HCT116 (cell line): Measurements from ENCODE around the gene PSORS1C1.

Experiments
- EGR1 ChIP-seq: IDR thresholded peaks from 2 replicates; pipeline ENCODE4 v1.6.1; 2012; ENCODE audit warnings: low read depth
- EZH2 ChIP-seq: fragments of 200-600 bp; sonication (generic); IDR thresholded peaks from 2 replicates; pipeline ENCODE4 v1.6.1; 2017; ENCODE audit warnings: antibody characterized with exemption, mixed run types
- EZH2phosphoT487 ChIP-seq: fragments of 200-600 bp; IDR thresholded peaks from 2 replicates; pipeline ENCODE4 v1.6.1; 2018; ENCODE audit warnings: antibody characterized with exemption, borderline replicate concordance
- POLR2A ChIP-seq: IDR thresholded peaks from 2 replicates; pipeline ENCODE4 v1.7.0; 2011; ENCODE audit warnings: borderline replicate concordance; ENCODE audit not compliant: insufficient read depth, insufficient read length; ENCODE audit errors: extremely low read depth
- POLR2AphosphoS5 ChIP-seq: IDR thresholded peaks from 2 replicates; pipeline ENCODE4 v1.6.1; 2011; ENCODE audit warnings: mild to moderate bottlenecking, low read depth, low read length, moderate library complexity
- RAD21 ChIP-seq: IDR thresholded peaks from 2 replicates; pipeline ENCODE4 v1.6.1; 2012; ENCODE audit warnings: low read depth, mild to moderate bottlenecking
- REST ChIP-seq: IDR thresholded peaks from 2 replicates; pipeline ENCODE4 v1.6.1; 2012; ENCODE audit warnings: low read depth
- SIN3A ChIP-seq: IDR thresholded peaks from 2 replicates; pipeline ENCODE4 v1.6.1; 2012; ENCODE audit warnings: low read depth
- TCF7L2 ChIP-seq: IDR thresholded peaks from 2 replicates; pipeline ENCODE4 v1.7.0; 2011; ENCODE audit warnings: borderline replicate concordance, inconsistent platforms; ENCODE audit not compliant: insufficient read depth, insufficient read length; ENCODE audit errors: extremely low read depth
- TF ChIP-seq, protein P1 (sequence below): IDR thresholded peaks from 2 replicates; pipeline ENCODE4 v1.6.1; 2012
- TF ChIP-seq, protein P2 (sequence below), 3 experiments: fragments of 200-600 bp in 1 of 3; sonication (generic) in 1 of 3; IDR thresholded peaks in 2 of 3; conservative IDR thresholded peaks in 1 of 3; 2 replicates each; pipeline ENCODE4 v1.5.1; 2012 to 2017; ENCODE audit warnings: low read depth in 2 of 3, low read length in 2 of 3, antibody characterized with exemption in 1 of 3, borderline replicate concordance in 1 of 3, control low read depth in 1 of 3, mild to moderate bottlenecking in 1 of 3, mixed read lengths in 1 of 3, mixed run types in 1 of 3, moderate library complexity in 1 of 3; ENCODE audit not compliant: insufficient read depth in 1 of 3
- TF ChIP-seq, protein P3 (sequence below): IDR thresholded peaks from 2 replicates; pipeline ENCODE4 v1.6.1; 2012

- TF ChIP-seq, protein P1, sequence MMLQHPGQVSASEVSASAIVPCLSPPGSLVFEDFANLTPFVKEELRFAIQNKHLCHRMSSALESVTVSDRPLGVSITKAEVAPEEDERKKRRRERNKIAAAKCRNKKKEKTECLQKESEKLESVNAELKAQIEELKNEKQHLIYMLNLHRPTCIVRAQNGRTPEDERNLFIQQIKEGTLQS: no peak
- TF ChIP-seq, protein P2, sequence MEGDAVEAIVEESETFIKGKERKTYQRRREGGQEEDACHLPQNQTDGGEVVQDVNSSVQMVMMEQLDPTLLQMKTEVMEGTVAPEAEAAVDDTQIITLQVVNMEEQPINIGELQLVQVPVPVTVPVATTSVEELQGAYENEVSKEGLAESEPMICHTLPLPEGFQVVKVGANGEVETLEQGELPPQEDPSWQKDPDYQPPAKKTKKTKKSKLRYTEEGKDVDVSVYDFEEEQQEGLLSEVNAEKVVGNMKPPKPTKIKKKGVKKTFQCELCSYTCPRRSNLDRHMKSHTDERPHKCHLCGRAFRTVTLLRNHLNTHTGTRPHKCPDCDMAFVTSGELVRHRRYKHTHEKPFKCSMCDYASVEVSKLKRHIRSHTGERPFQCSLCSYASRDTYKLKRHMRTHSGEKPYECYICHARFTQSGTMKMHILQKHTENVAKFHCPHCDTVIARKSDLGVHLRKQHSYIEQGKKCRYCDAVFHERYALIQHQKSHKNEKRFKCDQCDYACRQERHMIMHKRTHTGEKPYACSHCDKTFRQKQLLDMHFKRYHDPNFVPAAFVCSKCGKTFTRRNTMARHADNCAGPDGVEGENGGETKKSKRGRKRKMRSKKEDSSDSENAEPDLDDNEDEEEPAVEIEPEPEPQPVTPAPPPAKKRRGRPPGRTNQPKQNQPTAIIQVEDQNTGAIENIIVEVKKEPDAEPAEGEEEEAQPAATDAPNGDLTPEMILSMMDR (IDR thresholded peaks at IDR 0.05 in 2 of 3, conservative IDR thresholded peaks at IDR 0.05 in 1 of 3; ENCODE audit: borderline replicate concordance in 1 of 3, insufficient read depth in 1 of 3, low read depth in 2 of 3, low read length in 2 of 3): no peak
- TF ChIP-seq SIN3A: no peak
- no peak for TF ChIP-seq RAD21
- TF ChIP-seq POLR2A: no peak
- TF ChIP-seq, protein P3, sequence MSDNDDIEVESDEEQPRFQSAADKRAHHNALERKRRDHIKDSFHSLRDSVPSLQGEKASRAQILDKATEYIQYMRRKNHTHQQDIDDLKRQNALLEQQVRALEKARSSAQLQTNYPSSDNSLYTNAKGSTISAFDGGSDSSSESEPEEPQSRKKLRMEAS: no peak
- TF ChIP-seq EZH2phosphoT487: no peak
- TF ChIP-seq POLR2AphosphoS5: no peak
- TF ChIP-seq REST: no peak
- no peak for TF ChIP-seq EZH2
- TF ChIP-seq EGR1: no peak
- TF ChIP-seq TCF7L2: no peak
These were observed 39.1 kb upstream of the PSORS1C1 start for GRCh38 chr6:31075528-31075927.
